CD4-positive, alpha-beta T cell treated with Interleukin-1 beta for 1 hour (primary cell): ENCODE results near the gene FGGY.

Source experiments
- DNase-seq, 2 donors: peaks; one replicate each; pipeline ENCODE4 v3.0.0-alpha.2; 2020 to 2022

The FGGY gene

DNA sequence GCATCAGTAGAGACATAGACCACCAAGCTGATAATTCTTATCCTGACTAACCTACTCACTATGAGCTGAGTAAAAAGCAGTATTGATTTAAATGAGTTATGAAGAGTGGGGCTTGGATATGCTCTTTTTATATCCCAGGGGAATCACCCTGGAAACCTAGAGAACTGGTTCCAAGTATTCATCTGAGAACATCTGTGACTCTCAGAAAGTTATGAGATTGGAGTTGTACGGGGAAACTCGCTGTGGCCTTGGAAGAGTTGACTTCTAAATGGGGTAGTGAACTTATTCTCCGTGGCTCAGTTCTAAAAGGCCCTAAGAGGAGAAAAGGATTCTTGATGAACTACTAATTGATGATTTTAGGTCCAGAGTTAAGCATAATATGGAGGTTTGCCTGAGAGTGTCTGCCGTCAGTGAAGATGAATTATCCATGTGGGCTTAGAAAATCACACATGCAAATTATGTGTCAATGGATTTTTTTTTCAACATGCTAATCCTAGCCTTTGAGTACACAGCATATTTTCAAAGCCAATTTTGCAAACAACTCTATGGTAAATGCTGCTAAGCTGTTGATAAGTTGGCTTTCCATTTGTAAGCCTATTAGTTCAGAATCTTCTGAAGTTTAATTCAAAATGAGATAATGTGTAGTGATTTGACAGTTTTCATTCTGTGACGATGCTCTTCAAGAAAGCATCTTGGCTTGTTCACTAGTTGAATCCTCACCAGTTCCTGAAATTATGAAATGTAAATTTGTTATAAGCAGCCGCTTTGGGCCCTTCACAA is 122.7 kb downstream of the FGGY start:
- DNase-seq: no peak

DNA sequence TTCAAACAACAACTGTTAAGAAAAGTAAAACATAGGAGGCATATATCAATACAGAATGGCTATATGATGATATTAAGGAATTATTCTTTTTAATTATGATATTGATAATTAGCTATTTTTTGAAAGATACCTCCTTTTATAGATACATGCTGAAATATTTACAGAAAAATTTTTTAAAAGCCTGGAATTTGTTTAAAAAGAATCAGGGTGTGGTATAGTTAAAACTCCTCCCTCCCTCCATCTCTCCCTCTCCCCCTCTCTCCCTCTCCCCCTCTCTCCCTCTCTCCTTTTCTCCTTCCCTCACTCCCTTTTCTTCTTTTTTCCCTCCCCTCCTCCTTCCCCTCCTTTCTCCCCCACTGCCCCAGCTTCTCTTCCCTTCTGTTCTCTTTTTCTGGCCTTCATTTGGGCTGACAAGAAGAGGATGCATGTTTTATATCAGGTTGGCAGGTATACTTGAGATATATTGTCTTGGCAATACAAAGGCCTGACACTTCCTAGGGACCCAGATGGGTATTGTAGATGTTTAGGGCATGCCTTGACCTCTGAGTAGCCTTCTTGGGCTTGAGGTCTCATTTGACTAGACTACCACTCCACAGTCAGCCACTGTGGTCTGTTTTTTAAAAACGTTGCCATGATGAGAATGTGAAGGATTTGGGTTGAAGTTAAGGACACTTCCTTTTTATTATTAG is 124.5 kb downstream of the FGGY start:
- no peak for DNase-seq

DNA sequence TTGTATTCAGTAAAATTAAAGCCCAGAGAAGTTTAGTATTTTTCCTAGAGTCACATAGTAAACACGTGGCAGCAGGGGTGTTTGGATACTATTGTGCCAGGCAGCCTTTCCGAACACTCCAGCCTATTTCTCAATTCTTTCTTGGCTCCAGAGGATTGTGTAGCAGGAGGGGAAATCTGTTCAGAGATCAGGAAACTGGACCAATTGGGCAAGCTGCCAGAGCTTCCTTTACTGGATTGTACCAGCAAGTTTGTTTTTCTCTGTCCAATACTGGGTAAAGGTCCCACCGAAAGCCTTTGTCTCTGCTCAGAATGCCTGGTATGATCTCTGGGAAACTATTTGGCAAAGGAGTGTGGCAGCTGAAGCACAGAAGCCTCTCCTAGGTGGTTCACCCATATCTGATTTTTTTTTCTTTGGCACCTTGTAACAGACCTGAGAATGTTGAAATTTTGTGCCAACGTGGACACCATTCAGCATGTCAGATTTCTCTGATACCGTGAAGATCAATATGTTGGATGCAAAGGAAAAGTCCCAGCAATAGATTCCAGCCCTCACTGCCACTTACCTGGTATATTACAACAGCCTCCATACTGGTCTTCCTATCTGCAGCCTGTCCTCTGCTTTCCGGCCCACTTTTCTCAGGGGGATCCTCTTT is 126.2 kb downstream of the FGGY start:
- no peak for DNase-seq

DNA sequence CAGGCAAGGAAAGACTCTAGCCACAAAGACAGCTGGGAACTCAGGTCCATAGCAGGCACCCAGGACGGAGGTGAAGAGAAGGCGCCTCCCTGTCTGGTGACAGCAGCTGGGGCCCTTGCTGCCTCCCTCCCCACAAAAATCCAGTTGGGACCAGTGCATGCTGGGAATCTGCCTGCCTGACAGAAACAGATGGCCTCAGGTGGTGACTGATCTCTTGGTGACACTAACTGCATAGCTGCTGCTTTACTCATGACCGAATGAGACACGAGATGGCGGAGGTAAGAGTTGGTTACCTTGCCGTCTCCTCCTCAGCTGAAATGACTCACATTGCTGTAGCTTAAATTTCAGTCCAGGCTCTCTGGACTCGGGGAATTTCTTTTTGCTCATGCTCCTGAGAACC is 130.3 kb downstream of the FGGY start:
- no peak for DNase-seq

DNA sequence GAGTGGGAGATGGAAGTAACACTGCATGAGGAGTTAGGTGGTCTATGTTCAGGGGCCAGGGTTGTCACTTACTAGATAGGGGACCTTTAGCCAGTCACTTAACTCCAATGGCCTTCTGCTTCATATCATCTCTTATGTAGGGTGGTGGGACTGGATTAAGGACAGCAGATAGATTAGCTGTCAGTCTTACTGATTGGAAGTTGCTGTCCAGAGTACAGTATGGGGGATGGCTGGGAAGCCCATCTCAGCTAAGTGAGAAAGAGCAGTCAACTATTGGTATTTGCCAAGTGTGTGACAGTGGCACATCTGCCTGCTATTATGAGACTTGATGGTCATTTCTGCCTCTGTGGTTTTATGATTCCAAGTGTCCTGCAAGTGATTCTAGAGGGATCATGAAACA is 130.9 kb downstream of the FGGY start:
- DNase-seq: no peak

DNA sequence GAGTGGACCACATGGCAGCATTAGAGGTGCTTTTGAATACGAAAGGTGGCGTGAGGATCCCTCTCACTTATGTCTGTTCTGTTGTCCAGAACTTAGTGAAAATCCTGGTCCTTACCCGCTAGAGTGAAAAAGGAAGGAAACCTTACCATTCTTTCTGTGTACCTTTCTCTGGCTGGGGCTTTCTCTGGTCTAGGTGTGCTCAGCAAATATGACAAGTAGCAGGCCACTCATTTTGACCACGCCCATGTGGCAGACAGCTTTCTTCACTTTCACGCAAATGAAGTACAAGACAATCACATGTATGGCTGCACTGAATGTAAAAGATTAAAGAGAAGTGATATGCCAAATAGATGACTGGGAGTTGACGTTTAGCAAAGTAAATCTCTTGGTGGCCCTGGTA is 131.9 kb downstream of the FGGY start:
- DNase-seq: no peak

DNA sequence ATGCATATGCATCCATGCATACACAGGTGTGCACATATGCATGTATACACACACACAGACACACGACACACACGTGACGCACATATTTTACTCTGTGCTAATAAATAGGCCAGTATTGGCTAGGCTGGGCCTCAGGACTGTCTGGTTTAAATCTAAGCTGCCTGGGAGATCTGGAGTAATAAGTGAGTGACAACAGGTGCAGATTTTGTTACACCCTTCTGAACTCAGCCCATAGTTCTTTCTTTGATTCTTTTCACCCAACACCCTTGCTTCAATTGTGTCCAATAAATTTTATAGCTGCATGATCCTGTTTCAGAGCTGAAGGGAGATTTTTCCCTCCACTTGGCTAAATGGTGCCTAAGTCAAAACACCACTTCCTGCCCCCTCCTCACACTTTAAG is 132.8 kb downstream of the FGGY start:
- no peak for DNase-seq

DNA sequence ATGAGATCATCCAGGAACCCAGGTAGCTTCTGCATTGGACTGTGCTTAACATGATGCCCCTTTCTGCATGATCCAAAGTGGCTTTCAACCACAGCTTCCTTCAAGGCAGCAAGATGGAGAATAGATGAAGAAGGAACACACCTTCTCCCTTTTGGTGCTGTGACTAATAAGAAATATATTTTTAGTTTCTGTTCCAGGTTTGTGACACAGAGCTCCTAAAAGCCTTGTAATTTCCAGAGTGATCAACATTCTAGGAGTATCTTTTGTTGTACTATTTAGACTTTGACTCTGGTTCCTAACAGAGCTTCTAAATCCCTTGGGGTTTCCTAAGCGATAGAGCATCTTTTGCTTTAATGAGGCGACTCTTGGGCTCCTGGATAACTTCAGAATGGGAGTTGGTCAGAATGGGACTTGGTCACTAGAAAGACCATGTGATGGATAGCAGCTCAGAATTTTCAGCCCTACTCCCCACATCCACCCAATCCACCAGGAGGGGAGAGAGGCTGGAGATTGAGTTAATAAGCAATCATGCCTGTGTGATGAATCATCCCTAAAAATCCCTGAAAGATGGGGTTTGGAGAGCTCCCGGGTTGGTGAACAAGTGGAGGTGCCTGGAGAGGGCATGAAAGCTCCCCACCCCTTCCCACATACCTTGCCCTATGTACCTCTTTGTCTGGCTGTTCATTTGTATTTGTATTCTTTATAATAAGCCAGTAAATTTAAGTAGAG is 134.8 kb downstream of the FGGY start:
- DNase-seq: no peak

DNA sequence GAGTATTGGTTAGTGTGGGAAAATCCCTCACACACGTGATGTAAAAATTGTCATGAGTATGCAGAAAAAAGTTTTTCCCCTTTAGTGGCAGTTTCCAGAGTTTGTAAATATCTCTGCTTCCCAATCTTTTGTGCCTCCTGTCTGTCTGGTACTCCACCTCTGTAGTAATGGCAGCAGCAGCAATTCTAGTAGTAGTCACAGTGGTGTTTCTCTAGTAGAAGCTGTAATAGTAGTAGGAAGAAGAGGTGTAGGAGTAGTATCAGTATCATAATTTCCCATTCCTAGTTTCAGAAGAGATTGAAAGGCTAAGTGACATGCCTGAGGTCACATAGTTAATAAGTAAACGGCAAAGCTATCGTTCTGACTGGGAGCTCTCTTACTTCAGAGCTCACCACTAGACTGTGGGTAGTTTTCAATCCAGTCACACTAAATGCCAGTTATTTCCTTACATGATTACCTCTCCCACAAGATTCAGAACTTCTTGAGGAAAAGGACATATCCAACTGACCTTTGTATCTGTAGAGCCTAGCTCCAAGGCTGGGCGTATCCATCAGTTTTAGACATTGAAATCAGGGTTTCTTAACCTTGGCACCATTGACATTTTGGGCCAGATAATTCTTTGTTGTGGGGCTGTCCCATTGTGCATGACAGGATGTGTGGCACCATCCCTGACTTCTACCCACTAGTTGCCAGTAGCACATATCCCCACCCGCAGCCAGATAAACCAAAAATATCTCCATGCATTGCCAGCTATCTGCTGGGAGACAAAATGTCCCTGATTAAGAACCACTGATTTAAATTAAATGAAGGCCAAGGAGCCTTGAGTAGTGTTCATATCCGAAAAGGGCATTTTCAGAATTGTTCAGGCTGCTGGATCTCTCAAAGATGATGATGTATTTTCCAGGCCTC is 135.9 kb downstream of the FGGY start:
- DNase-seq: no peak

DNA sequence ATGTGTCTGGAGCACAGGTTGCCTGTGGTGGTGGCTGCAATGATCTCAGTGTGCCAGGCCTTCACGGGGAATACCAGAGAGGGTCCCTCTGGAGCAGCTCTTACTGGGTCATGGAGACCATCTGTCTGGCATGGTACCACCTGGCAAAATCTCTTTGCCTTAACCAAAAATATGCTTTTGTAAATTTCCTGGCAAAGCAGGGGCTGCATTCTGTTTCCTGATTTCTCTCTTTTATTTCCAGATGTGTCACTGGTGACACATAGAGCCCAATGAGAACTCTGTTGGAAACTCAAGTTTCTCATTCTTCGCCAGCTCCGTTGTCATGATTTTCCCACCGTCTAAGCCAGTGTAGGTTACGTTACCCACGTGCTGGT is 136.5 kb downstream of the FGGY start:
- no peak for DNase-seq

DNA sequence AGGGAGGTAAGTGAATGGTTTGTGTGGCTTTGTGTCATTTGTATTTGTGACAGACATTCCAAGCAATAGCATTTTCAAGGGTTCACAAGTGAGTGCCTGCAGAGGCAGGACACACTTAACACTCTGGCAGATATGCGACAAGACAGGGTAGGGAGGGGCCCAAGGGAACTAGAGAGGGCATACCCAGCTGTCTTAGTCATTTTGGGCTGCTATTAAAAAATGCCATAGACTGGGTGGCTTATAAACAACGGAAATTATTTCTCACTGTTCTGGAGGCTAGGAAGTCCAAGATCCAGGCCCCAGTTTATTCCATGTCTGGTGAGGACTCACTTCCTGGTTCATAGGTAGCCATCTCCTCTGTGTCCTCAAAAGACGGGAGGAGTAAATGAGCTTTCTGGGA is 137.4 kb downstream of the FGGY start:
- DNase-seq: no peak

DNA sequence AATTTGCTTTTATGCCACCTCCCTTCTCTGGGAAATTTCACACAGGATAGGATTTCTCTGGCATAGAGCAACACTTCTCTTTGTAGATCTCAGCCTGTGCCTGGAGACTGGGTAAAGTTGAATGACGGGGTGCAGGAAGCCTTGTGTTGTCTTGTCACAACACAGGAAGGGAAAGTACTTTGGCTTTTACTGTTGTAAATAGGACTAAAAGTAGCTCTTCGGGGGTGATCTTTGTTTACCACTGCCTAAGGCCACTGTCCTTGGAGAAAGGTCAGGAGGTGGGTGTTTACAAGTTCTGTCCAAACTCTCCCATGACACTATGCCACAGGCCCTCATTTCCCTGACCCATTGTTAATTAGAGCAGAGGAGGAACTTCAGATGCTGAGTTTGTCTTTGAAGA is 139.7 kb downstream of the FGGY start:
- DNase-seq: no peak

DNA sequence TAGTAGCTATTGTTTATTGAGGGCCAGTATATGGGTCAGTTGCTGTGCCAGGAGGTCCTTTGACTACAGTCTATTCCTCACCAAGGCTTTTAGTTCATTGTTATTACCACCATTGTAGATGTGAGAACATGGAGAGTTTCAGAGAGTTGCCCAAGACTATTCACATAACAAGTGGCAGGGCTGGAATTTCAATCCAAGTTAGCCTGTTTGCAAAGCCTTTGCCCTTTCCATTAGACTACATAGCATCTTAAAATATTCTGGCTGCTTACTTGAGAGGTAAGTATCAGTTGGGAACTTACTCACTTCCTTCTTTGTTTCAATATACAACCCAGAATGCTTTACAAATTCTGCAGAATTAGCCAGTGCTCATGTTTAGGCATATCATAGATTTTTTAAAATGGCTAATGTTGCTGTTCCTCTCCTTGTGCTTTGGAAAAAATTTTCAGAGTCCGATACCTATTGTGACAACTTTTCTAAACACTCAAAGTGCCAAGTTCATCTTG is 141.2 kb downstream of the FGGY start:
- DNase-seq: no peak

DNA sequence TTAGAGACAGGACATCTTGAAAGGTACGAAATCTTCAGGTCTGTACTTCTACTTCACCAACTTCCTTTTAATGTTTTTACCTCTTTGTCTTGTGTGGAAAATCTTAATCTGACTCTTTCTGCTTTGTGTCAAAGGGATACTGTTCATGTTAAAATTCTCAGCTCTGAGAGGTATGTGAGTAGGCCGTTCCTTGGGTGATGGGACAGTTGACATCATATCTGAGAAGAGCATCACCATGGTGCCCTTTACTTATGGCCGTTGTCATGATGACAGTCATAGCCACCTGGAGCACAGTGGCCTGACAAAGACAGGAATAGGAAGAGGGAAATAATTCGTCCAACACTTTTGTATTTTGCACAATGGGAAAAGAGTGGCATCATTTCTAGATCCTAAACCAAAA is 145.6 kb downstream of the FGGY start:
- no peak for DNase-seq

DNA sequence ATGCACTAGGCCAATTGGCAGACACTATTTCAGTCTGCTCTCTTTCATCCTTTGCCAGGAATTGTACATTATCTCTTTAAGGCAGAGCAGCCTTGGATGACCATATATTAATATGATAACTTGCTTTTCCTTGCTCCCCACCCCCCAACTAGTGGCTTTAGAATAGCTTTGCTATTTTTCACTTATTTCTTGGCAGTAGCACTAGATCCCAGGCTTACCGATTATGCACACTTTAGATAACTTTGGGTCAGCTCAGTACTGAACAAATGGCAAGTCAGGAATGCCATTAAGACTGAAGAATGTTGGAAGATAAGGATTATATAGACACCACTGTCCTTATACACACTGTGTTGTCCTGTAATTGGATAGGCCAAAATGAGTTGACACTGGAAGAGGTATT is 146.4 kb downstream of the FGGY start:
- no peak for DNase-seq

DNA sequence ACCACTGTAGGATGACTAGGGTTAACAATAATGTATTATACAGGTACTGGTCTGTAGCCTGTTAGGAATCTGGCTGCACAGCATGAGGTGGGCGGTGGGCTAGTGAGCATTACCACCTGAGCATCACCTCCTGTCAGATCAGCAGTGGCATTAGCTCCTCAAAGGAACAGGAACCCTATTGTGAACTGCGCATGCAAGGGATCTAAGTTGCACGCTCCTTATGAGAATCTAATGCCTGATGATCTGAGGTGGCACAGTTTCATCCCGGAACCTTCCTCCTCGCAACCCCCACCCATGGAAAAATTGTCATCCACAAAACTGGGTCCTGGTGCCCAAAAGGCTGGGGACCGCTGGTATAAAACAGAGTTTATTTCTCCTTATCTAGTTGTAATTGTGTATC is 147.6 kb downstream of the FGGY start:
- DNase-seq: no peak

DNA sequence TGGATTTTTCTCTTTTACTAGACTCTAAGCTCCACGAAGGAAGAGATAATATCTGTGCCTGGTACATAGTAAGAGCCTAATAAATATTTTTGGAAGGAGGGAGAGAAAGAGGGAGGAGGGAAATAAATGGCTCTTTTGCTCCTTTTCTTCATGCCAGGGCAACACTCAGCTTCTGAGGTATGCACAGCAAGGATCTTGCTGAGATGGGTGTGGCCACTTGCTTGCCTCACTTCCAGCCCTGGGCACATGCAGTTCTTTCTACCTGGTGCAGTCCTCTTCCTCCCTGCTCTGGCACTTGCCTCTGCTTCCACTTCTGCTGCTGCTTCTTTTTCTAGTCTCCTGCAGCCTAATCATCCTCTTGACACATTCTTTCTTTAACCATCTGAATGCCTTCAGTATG is 148.1 kb downstream of the FGGY start:
- no peak for DNase-seq

DNA sequence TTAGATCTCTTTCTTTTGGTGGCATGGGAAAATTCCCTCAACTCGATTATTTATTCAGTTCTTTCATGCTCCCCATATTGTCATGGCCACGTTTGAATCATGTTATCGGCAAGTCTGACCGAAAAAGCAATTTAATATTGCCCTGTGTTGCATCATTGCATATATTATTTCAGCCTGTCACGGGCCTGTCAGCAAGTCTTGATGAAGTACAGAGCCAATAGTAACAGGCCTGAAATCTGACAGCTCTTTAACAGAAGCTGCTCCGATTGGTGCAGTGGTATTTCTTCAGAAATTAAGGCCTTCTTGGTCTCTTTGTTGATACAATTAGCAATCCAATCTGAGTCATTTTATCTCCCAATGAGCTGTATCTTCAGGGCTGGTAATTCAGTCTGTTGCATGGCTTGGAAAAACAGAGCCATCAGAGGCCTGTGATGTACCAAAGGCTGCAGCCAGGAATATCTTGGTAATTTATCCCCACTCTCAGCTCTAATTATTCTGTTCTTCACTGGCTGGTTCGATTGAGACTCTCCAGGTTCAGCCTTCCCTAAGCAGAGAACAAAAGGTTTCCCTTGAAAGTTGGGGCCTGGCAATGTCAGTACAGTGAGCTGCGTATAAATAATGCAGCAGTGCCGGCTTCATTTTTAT is 149.5 kb downstream of the FGGY start:
- no peak for DNase-seq

DNA sequence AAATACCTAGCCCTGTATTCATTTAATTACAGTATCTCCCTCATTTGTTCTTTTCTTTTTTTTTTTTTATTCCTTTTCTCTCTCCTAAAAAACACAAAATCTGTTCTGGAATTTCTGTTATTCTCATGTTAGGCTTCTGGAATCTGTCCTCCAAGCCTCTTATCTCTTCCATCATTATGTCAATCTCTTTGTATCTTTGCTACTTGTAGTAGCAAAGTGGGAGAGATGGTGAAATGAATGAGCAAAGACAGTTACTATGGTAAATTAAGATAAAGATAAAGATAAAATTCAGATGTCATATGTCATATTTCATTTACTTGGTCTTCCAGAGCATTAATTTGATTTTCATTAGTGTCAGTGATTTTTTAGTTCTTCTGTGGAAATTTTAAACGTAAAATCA is 155.1 kb downstream of the FGGY start:
- DNase-seq: no peak

DNA sequence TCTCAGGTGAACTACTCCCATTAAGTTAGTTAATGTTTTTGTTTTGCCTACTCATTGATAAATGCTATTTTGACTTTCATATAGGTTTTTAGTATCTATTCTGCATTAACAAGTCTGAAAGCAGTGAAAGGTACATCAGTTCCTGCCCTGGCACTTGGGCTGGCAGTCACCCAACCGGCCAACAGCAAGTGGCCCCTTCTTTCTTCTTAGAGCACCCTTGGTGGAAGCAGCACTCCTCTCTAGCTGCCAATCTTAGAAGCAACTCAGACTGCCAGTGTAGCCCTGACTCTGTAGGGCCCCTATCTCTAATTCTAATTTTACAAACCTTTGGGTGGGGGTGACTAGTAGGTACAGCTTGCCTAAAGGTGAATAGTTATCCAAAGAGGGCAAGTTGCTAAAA is 155.7 kb downstream of the FGGY start:
- no peak for DNase-seq

DNA sequence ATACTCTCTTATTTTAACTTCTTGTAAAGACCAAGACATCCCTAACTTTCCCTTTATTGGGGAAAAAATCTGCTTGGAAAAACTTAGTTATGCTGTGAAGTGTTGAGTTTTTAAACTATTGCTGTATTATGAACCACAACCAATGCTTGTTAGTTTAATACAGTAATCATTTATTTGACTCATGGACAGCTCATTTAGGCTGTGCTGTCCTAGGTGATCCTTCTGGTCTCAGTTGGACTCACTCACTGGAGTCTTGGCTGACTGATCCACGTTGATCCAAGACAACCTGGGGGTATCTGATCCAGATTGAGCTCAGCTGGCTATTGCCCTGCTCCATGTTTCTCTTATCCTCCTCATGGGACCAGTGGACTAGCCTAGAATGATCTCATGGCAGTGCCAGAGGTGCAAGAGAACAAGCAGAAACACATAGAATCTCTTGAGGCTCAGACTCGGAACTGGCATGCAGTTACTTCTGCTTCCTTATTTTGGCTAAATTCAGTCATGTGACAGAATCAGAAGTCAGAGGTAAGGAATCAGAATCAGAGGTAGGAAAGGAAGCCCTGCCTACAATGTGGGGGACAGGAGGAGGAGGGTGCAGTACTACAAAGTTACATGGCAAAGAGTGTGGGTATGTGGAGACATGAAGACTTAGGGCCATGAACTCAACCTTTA is 156.5 kb downstream of the FGGY start:
- no peak for DNase-seq
